ENCODE measurements around the gene RTBDN.

DNA sequence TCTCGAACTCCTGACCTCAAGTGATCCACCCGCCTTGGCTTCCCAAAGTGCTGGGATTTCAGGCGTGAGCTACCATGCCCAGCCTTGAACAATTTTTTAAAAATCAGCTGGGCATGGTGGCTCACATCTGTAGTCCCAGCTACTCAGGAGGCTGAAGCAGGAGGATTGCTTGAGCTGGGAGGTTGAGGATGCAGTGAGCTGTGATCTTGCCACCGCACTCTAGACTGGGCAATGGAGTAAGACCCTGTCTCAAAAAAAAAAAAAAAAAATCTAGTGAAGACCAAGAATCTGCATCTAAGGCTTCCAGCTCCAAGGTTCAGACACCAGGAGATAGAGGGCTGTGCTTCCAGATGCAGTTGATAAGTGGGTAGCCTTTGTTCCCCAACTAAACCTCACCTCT lies 29.8 kb upstream of the RTBDN start:
- TF ChIP-seq SMC3 (IDR thresholded peaks at IDR 0.05; ENCODE audit: low read depth, low read length) (no peak), CHD2 (IDR thresholded peaks at IDR 0.05; ENCODE audit: low read length, partially characterized antibody) (no peak), RFX5 (IDR thresholded peaks at IDR 0.05; ENCODE audit: low read length) (no peak), EP300 (IDR thresholded peaks at IDR 0.05; ENCODE audit: borderline replicate concordance in 1 of 2, low read depth in 1 of 2, low read length in 1 of 2) (no peak), RXRA (IDR thresholded peaks at IDR 0.05; ENCODE audit: borderline replicate concordance, low read depth) (no peak), FOSL2 (IDR thresholded peaks at IDR 0.05; ENCODE audit: borderline replicate concordance, low read depth) (no peak), RCOR1 (IDR thresholded peaks at IDR 0.05; ENCODE audit: low read length) (no peak), EZH2phosphoT487 (IDR thresholded peaks at IDR 0.05; ENCODE audit: borderline replicate concordance, low read depth) (no peak), GATA2 (CRISPR knock-in tag; IDR thresholded peaks at IDR 0.05) (no peak)
- TF ChIP-seq, protein P1, sequence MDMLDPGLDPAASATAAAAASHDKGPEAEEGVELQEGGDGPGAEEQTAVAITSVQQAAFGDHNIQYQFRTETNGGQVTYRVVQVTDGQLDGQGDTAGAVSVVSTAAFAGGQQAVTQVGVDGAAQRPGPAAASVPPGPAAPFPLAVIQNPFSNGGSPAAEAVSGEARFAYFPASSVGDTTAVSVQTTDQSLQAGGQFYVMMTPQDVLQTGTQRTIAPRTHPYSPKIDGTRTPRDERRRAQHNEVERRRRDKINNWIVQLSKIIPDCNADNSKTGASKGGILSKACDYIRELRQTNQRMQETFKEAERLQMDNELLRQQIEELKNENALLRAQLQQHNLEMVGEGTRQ (IDR thresholded peaks at IDR 0.05; ENCODE audit: borderline replicate concordance, low read depth, low read length) = no peak
- TF ChIP-seq, protein P2, sequence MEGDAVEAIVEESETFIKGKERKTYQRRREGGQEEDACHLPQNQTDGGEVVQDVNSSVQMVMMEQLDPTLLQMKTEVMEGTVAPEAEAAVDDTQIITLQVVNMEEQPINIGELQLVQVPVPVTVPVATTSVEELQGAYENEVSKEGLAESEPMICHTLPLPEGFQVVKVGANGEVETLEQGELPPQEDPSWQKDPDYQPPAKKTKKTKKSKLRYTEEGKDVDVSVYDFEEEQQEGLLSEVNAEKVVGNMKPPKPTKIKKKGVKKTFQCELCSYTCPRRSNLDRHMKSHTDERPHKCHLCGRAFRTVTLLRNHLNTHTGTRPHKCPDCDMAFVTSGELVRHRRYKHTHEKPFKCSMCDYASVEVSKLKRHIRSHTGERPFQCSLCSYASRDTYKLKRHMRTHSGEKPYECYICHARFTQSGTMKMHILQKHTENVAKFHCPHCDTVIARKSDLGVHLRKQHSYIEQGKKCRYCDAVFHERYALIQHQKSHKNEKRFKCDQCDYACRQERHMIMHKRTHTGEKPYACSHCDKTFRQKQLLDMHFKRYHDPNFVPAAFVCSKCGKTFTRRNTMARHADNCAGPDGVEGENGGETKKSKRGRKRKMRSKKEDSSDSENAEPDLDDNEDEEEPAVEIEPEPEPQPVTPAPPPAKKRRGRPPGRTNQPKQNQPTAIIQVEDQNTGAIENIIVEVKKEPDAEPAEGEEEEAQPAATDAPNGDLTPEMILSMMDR (IDR thresholded peaks at IDR 0.05) = no peak
- TF ChIP-seq, protein P3, sequence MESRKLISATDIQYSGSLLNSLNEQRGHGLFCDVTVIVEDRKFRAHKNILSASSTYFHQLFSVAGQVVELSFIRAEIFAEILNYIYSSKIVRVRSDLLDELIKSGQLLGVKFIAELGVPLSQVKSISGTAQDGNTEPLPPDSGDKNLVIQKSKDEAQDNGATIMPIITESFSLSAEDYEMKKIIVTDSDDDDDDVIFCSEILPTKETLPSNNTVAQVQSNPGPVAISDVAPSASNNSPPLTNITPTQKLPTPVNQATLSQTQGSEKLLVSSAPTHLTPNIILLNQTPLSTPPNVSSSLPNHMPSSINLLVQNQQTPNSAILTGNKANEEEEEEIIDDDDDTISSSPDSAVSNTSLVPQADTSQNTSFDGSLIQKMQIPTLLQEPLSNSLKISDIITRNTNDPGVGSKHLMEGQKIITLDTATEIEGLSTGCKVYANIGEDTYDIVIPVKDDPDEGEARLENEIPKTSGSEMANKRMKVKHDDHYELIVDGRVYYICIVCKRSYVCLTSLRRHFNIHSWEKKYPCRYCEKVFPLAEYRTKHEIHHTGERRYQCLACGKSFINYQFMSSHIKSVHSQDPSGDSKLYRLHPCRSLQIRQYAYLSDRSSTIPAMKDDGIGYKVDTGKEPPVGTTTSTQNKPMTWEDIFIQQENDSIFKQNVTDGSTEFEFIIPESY (IDR thresholded peaks at IDR 0.05; ENCODE audit: borderline replicate concordance, low read depth) = no peak

Measured in SK-N-SH (cell line).